ENCODE measurements around the gene KLHL6.
"Not testable (repeated sequence)": the region's sequence is repeated elsewhere in the genome, so short reads cannot be mapped to it uniquely, and the experiment has no call there.

The KLHL6 gene

GRCh38 chr3:183447206-183448001 lies 108.1 kb downstream of the KLHL6 start:
- DNase-seq (ENCODE audit: low read depth): peak; percentile 49

- DNase-seq (ENCODE audit: low read depth): no peak
Measured at GRCh38 chr3:183446838-183447205, 108.7 kb downstream of the KLHL6 start.

- DNase-seq (ENCODE audit: low read depth): no peak
Measured at GRCh38 chr3:183444748-183445147, 110.8 kb downstream of the KLHL6 start.

GRCh38 chr3:183443395-183444385 lies 111.8 kb downstream of the KLHL6 start:
- no peak for DNase-seq (ENCODE audit: low read depth)

GRCh38 chr3:183442994-183443393 lies 112.5 kb downstream of the KLHL6 start:
- no peak for DNase-seq (ENCODE audit: low read depth)

GRCh38 chr3:183440521-183440920 lies 115.0 kb downstream of the KLHL6 start:
- not testable (repeated sequence) for DNase-seq (ENCODE audit: low read depth)

GRCh38 chr3:183439515-183439914 lies 116.0 kb downstream of the KLHL6 start:
- DNase-seq (ENCODE audit: low read depth): no peak

- DNase-seq (ENCODE audit: low read depth): no peak
Measured at GRCh38 chr3:183438735-183439134, 116.8 kb downstream of the KLHL6 start.

GRCh38 chr3:183437666-183438564 lies 117.6 kb downstream of the KLHL6 start:
- DNase-seq (ENCODE audit: low read depth): no peak

Data from stimulated activated CD8-positive, alpha-beta memory T cell treated with anti-CD3 and anti-CD28 coated beads, Interleukin-15, amount 100 ng/mL, for 24 hours (primary cell).